CD4-positive, alpha-beta T cell treated with Interleukin-4 for 1 hour (primary cell): ENCODE results near the gene SECISBP2.

Source experiments
- DNase-seq, 2 donors: peaks; one replicate each; pipeline ENCODE4 v3.0.0-alpha.2; 2020 to 2022

Gene SECISBP2

DNA sequence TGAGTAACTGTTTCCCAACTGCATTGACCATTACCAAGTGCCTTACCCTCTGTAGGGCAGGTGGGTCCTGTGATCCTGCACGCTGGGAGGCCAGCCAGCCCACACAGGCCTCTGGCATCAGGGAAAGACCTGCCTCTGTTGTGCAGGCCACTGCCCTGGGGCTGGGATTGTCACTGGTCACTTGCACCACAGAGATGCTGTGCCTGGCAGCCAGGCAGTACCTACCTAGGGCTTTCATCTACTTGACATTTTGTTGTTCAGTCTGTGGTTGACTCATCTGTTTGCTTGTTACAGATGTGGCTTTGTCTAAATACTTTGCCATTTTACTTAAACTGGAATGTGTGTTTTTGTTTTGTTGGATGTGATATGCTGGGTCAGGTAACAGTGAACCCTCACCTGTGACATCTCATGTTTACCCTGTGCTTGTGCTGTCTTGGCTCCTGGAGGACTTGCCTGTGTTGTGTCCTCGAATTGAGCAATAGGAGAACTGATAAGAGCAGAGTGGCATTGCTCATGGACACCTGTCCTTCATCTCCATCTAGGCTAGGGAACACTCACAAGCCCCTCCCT is 32.8 kb downstream of the SECISBP2 start:
- DNase-seq: no peak

DNA sequence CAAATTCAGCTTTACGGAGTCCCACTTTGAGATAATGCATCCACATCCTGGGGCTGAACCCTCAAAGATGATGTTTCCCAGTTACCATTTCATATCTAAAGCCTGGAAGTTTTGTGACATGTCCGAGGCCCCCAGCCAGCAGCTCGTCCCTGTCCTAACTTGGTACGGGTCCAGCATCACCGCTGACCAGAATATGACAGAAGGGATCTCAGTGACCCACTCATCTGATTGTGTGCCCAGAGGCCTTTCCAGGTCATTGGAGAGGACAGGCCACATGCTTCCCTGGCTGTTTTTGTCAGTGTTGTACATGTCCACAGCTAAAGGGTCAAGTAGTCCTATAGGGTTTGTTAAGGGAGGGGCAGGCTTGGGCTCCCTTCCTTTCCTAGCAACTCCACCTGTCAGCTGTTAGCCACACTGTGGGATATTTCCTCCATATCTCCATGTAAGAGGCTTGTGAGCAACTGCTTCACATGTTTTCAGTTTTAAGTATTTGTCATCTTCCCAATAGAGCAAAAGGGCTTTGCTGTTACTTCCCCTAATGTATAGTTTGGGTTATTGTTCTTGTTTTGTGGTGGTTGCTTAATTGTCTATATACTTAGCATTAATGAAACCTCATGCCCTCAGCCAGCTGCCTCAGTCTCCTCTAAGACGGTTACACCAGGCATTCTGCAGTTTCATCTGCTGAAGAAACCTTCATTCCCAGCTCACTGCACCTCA is 33.4 kb downstream of the SECISBP2 start:
- DNase-seq: no peak

DNA sequence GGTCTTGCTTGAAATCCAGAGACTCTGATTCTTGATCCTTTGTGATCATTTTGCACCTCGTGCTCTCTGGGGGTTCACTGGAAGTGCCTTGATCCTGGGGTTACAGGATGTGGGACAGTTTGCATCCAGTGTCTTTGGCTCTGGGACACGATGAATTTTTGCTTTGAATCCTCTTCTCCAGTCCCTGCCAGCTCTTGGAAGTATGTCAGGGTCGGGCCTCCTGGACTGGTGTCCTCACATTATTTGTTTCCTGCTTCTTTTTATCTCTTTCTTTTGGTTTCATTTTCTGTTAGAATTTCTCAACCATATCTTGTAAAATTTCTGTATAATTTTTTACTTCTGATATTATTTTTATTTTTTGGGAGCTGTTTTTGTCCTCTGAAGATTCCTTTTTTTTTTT is 34.2 kb downstream of the SECISBP2 start:
- no peak for DNase-seq

DNA sequence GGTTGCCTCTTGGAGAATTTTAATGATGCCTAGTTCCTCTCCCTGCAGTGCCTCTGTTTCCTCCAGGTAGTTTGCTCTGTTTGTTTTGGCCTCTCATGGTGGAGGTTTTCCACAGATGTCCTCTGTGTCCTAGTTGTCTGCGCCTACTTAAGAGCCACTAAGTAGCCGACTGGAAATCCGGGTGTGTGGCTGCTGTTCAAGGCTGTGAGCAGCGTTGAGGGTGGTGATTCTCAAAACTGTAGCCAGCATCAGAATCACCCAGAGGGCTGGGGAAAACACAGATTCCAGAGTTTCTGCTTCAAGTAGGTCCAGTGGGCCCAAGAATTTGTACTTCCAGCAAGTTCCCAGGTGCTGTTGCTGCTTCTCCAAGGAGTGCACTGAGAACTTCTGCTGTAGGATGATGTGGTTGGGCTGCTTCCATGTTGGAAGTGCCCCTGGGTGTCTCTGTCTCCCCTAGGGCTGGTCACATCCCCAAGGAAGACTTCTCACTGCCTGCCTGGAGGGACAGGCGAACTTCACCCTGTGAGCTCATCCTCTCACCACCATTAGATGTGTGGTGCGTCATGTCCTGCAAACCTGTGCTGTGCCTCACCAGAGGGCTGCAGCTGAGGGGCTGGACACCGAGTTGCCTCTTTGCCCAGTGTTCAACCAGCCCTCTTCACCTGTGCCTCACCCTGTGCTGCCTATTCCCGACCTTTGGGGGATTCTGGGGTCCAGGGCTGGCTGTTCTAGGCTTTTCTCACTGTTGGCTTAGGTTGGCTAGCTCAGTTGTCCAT is 34.8 kb downstream of the SECISBP2 start:
- DNase-seq: no peak

DNA sequence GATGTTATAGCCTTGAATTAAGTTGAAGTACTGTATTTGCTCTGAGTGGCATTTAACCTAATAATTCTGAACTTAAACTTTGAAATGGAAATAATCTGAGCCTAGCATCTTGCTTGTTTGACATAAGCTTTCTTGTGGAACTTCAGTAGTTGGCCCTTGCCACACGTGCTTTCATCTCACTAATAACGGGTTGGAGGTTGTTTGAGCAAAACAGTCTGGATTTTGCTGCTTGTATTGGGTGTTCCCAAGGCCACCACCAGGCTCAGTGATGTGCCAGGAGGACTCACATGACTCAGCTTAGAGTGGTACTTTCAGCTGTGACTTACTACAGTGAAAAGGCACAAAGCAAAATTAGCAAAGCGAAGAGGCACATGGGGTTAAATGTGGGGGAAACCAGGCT is 35.7 kb downstream of the SECISBP2 start:
- DNase-seq: no peak

DNA sequence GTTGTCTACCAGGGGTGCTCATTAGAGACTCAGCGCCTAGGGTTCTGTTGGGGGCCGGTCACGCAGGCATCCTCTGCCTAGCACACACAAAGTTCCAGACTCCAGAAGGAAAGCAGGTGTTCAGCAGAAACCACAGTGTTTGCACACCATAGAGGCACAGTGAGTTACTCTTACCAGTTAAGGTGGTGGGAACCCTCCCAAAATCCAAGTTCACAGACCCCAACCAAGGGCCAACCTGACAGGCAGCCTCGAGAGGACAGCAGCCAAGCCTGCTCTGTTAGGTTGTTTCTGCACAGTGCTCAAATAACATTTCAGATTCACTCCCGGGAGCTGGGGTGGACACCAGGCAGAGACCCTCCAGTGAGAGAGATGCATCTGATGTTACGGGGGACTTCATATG is 36.2 kb downstream of the SECISBP2 start:
- no peak for DNase-seq

DNA sequence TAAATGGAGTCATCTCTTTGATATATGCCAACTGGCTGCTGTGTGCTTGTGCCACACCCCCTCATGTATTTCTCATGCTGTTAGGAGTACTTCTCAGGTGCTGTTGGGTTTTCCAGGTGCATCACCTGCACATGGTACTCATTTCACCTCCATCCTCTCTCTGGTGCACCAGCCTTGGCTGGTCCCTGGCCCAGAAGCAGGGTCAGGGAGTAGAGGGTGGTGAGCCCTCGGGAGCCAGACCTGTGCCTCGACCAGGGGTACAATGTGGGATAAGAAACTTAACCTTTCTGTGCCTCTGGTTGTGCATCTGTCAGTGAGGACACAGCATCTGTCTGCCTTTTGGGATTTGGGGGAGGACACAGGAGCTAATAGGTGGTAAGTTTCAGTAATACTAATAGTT is 38.5 kb downstream of the SECISBP2 start:
- no peak for DNase-seq

DNA sequence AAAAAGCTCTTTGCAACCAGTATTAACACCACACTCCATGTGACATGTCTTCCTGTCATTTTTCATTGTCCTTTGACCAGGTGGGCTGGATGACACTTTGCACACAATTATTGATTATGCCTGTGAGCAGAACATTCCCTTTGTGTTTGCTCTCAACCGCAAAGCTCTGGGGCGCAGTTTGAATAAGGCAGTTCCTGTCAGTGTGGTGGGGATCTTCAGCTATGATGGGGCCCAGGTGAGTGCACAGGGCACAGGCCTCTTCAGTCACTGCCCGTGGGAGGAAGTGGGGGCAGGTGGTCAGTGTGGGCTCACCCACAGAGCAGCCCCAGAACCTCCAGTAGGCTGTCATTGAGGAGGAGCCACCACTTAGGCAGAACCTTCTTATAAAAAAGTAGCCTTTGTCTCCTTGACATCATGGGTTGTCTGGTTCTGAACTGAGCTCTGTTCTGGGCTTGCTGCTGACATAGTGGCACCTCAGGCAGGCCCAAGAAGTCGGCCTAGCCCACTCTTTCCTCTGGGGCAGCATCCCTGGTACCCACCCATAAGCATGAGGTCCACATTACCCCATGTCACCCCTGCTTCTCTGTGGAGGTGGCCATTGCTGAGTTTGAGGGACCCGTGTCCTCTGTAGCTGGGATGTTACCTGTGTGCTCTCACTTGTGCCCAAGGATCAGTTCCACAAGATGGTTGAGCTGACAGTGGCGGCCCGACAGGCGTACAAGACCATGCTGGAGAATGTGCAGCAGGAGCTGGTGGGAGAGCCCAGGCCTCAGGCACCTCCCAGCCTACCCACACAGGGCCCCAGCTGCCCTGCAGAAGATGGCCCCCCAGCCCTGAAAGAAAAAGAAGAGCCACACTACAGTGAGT is 39.3 kb downstream of the SECISBP2 start:
- no peak for DNase-seq

DNA sequence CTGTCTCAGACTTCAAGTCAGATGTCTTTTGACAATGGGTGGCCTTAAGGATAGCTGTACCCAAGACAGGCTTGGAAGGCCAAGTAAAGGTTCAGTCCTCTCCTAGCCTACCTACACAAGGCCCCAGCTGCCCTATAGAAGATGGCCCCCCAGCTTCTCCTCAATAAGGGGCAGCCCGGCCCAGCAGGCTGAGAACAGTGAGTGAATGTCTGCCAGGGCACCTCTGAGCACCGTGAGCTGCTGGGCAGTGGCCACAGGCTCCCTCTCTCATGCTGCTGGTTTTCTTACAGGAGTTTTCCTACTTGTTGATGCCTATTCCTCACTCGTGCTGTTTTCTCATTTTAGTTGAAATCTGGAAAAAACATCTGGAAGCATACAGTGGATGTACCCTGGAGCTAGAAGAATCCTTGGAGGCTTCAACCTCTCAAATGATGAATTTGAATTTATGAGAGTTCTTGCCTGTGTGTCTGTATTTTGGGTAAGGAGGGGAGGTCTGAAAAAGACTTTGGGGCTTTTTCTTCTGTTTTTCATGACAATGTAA is 40.1 kb downstream of the SECISBP2 start:
- no peak for DNase-seq

DNA sequence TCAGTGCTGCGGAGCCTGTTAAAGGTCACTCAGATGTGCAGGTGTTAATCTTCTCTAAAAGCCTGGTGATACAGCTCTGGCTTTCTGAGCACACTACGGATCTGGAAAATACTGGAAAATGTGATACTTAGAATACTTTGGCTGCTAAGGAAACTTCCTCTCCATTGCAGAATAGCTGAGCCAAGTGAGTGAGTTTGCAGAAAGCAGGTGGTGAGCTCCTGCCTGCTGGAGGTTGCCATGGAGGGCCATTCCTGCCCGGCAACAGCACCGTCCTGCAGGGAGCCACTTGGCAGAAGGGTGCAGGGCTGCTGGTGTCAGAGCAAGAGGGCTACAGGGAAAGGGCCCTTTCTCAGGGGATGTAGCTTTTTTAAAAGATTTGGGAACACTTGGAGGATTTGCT is 40.7 kb downstream of the SECISBP2 start:
- no peak for DNase-seq

DNA sequence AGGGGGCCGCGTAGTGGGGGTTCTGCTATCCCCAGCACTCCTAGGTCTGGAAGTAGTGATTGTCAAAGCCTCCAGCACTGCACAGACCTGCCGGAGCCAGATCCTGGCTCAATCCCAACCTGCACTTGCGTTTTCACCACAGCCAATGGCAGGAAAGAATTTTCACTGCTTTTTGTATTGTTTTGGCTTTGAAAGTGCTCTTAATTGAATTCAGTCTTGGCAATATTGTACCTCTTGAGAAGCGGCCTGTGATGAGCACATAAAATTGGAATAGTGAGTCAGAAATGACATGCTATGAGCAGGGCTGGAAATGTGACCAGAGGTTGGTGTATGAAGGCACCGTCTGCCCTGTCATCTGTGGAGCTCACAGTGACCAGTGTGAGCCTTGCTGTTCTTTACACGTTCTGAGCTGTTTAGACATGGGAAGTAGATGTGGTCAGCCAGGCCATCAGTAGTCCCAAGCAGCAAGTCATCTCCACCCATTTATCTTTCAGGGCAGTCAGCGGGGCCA is 41.5 kb downstream of the SECISBP2 start:
- DNase-seq: no peak

DNA sequence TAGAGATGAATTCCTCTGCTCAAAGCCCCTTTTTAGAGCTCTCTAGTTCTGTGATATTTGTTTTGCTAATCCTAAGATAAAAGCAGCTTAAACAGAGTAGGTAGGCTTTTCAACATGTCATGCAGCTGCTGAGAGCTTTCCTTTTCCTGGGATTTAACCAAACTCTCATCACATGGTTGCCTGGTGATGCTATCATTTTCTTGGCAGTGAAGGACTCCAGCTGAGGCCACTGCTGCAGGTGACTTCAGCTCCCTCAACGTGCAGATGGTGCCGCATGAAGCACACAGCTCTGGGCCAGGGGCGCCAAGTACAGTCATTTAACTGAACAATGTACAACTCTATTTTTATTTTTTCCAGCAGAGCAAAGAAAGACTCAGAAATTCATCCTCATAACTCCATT is 42.2 kb downstream of the SECISBP2 start:
- no peak for DNase-seq

DNA sequence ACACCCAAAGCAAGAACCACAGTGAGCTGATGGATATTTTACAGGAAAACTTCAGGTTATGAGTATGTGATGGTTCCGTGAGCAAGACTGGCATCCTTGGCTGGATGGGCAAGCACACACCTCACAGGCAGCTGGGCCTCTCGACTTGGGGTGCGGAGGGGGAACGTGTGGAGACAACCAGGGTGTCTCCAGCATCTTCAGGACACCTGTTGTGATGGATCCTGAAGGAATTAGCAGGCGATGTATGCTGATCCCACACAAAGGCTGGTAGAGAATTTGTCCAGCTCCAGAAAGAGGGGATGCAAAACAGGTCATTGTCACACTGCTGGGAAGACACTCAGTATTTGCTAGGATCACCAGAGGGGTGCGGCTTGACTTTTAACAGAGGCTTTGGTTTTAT is 42.7 kb downstream of the SECISBP2 start:
- no peak for DNase-seq

DNA sequence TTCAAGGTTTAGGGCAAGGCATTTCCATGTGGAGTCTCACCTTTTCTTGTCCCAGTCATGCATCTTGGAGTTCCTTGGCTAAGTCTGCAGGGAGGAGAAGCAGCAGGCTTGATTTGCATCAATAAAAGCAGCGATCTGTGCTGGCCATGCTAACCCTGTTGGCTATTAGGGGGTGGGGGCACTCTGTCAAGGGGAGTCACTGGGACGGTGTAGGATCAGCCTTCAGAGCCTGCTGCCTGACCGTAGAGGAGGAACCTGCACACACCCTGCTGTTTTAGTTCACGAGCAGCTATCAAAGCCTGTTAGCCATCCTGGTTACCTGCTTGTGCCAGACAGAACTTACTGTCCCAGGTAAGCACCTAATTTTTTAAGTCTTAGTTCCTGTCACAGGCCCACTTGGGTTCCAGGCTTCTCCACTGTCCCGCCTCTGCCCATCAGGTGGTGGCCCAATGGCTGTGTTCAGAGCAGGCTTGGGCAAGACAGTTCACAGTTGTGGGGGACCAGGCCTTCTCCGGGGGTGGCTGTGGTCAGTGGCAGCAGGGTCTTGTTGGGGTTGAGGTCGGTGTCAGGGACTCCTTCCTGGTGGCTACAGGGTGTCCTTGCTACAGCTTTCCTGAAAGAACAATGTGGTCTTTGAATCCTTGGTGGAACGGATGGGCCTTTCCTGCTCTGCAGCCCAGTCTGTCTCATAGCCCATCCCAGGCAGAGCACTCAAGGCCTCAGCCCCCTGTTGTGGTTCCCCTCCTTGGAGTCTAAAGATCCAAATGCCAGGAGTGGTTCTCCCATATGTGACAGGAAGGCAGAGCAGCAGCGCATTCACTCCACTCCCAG is 43.7 kb downstream of the SECISBP2 start:
- no peak for DNase-seq

DNA sequence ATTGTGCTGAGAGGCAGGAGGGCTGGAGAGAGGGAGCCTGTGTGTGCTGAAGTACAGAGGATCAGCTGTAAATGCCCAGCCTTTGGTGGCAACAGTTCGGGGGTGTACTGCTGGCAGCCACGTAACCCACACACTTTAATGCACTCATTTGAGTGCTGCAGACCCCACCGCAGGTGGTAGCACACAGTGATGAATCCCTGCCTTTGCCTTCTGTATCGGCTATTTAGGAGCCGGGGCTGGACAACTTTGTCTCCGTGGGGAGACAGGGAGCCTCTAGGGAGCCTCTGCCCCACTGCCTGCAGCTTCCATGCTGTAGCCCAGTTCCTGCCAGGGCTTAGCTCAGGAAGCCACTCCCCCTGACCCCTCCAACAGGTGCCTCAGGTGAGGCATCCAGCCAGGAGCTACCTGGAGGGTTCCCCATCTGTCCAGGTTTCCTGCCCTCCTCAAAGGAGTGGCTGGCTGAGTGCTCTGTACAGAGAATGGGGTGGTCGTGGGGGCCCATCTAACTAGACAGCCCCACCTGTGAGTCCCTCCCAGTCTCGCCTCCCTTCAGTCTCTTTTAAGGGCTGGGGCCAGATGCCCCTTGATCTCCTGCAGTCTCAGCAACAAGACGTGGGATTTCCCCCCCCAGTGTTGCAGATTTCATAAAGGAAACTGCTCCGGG is 44.5 kb downstream of the SECISBP2 start:
- no peak for DNase-seq

DNA sequence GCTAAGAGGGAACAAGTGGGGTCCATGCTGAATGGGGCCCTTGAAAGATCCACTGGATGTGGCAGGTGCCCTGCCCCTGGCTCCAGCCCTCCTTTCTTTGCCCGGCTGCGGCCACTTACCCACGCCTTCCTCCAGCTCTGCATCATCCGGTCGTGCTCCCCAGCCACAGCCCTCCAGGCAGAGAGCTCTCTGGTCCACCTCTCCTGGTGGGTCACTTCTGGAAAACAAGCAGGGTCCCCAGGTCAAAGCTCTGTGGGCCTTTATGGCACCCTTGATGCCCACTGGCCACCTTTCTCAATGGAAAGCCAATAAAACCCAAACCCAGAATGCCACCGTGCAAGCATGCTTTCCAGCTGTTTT is 45.0 kb downstream of the SECISBP2 start:
- no peak for DNase-seq

DNA sequence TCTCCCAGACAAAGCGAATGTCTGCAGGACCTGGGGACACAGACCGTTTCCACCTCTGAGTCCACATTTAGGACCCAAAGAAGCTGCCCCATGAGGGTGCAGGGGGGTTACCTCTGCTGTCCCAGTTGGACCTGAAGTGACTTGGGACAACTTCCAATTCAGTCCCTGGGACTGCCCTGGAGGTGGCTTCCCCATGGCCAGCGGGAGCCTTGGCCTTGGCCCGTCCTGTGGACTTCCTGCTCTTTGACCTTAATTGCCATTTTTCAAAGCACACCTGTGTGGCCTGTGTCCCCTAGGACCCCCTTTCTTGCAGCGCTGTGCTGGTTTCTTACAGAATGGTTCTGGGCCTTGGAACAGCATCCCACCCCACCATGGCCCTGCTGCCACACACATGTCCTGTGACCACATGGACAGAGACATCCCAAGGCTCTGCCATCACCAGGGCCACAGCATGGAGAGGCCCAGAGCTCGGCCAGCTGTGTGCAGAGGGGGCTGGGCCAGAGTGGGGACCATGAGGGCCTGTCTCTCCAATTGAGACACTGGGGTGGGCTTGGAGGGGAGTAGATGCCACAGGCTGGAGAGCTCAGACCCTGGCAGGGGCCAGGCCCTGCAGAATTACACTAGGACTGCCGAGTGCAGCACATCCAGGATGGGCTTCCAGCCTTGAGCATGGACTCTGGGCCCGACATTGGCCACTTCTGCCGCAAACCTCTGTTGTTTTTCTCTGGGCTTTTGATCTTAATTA is 45.8 kb downstream of the SECISBP2 start:
- DNase-seq: no peak

DNA sequence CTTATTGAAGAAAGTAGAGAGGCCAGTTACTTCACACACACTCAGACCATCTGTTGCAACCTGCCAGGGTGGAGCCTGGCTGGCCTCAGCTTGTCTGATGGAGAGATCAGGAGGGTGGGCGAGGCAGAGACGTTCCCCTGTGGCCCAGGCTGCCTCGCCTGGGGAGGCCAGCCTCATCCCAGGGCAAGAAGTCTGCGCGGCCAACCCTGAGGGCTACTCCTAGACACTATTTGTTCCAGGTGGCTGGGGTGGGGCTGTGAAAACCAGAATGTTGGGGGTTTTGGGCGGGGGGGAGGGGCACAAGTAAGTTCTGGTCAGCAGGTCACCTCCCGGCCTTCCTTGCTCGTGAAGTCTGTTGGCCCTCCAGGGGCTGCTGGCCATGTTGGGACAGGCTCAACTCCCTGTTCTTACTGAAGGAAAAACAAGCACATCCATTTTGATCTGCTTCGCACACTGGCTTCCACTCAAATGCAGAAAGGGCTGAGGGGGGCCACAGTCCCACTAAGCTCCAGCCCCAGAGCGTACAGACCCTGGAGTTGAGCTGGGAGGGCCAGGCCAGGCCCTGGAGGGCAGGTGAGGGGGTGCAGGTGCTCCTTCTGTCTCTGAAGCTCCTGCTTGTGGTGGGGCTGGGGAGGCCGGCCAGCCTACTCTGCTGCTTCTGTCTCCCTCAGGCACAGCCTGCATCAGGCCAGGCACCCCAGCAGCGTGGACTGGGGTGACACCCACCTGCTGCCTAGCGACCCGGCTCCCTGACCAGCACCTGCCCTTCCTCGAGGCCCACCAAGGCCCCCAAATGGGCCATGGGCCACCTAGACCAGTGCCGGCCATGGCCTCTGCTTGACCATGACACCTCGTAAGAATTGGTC is 46.6 kb downstream of the SECISBP2 start:
- DNase-seq: no peak

DNA sequence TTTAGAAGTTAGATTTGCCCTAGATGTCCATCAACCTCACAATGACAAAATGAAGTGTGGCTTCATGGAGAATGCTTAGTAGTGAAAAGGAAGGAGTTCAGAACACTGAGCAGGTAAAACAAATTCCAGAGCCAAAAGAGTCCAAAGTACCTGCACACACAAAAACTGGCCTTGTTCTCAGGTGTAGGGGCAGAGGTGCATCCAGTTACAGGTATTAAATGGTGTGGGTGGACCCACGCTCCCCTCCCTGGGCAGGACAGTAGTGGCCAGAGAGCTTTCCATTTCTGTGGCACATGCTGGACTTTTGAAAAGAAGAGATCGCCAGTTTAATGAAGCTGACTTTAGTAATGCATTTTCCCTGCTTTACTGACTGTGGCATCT is 47.2 kb downstream of the SECISBP2 start:
- no peak for DNase-seq

DNA sequence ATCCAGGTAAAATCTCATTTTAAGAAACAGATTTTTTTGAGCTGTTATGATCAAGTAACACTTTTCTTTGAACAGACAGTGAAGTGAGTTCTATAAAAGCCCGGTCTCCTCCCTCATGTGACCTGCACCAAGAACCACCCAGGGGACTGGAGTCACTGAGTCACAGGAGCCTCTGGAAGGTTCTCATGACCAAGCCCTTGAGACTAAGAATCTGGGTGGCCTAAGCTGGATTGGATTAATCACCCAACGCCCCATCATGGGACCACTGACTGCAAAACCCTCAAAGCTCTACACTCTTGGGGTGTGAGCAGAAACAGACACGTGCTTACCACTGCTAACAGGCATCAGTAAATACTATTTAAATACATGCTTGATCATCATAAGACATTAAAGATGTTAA is 48.4 kb downstream of the SECISBP2 start:
- no peak for DNase-seq
